Psoas muscle (tissue), 8 donors: Measurements from ENCODE around the gene CNNM1. TPM values are rescaled to one million over a fixed set of nuclear protein-coding genes. Genes with fewer than 3 reads are reported as not detected.

ENCODE experiments used
- ATAC-seq, 4 donors: fragments of 200-7000 bp; cut with Tn5 transposase; one replicate each; pipeline ENCODE4 v1.9.1; 2020; ENCODE audit warnings: moderate library complexity in 3 of 4, mild to moderate bottlenecking in 2 of 4
- DNase-seq, 2 donors: peaks; one replicate each; pipeline ENCODE4 v3.0.0-alpha.2; 2020
- H3K27ac ChIP-seq: fragments of 200-600 bp; one replicate; pipeline ENCODE4 v1.8.0; 2022
- H3K27me3 ChIP-seq, 3 donors: fragments of 200-600 bp in 1 of 3; one replicate each; pipeline versions ENCODE4 v1.6.1 to v1.8.0; 2013 to 2022; ENCODE audit warnings: low read length in 2 of 3, mild to moderate bottlenecking in 2 of 3, moderate library complexity in 1 of 3; ENCODE audit not compliant: insufficient read depth in 3 of 3
- H3K36me3 ChIP-seq, 2 donors: fragments of 200-600 bp in 1 of 2; one replicate each; pipeline versions ENCODE4 v1.6.1 to v1.8.0; 2013 to 2022; ENCODE audit warnings: low read depth in 1 of 2, mild to moderate bottlenecking in 1 of 2, moderate library complexity in 1 of 2; ENCODE audit not compliant: insufficient read depth in 1 of 2
- H3K4me1 ChIP-seq: fragments of 200-600 bp; one replicate; pipeline ENCODE4 v1.8.0; 2022
- H3K4me3 ChIP-seq: fragments of 200-600 bp; one replicate; pipeline ENCODE4 v1.8.0; 2022; ENCODE audit warnings: mild to moderate bottlenecking
- H3K9me3 ChIP-seq: fragments of 200-600 bp; one replicate; pipeline ENCODE4 v1.8.0; 2022
- WGBS, 3 donors: extraction: QIAGEN DNeasy Blood & Tissue Kit; methylation state at CpG; one replicate each; pipeline versions ENCODE4 v1.1.6 to v1.1.7; 2013; 5-methylcytosine and 5-hydroxymethylcytosine counted together
- intact Hi-C, 2 donors: fragments of 100-400 bp; cut with DNase I; formaldehyde crosslinking; loops; one replicate each; pipeline versions ENCODE4 v1.11.0 to v1.14.2; 2022
- polyA plus RNA-seq, 3 donors: library from polyadenylated mRNA; stranded (reverse); fragments of 200-250 nt; gene quantifications; one replicate each; pipeline ENCODE4 v1.2.3, GENCODE V29; 2013
- total RNA-seq, 4 donors: library from RNA; stranded (reverse); fragmentation: NEBNext Ultra II Directional in 2 of 4; extraction: Animal tissue kit (Norgen Biotek cat#: 25700) in 2 of 4; gene quantifications; one replicate each; pipeline versions ENCODE4 v1.2.1 to v1.2.4, GENCODE V29; 2021 to 2023
- TF ChIP-seq, protein P1 (sequence below): fragments of 200-600 bp; IDR thresholded peaks from one replicate; pipeline ENCODE4 v1.8.0; 2022; ENCODE audit warnings: antibody characterized with exemption
- donor health status: healthy with polysubstance abuse.
- donor health status: DM: no; HTN: no; CAD: no; lungs with moderate emphysema.
- donor health status: Bipolar disorder and iron deficiency.
- donor health status: healthy.
- donor health status: DM: yes; HTN: yes; CAD: no.
- donor health status: DM: no; HTN: no; CAD: no.
- donor health status: DM: no; HTN: no; CAD: no.
- donor health status: DM: yes; HTN: yes; CAD: no.

The CNNM1 gene
- total and polyA plus RNA-seq, 7 donors: 0.01 TPM; not detected in 6

DNA sequence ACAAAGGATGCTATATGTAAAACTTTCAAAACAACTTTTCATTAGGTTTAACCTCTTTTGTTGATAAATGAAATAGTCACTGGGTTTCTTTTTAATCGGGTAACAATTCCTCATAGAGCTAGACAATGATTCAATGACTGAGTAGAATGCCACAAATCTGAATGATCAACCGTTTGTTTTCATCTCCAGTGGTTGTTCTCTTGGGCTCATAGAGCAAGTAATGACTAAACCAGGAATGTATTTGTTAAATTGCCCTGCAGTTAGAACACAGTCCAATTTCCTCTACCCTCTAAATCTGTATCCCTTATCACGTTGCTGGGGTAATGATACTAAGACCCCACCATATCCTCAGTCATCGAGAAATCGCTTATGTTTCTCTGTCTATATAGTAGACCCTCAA, 40.0 kb downstream of the CNNM1 start:
- no peak overlapping the region for H3K4me3 ChIP-seq
- H3K4me1 ChIP-seq: no peaks in the 10 kb centered on the region
- WGBS, 3 donors: 76 to 84% (median 81%) methylated on average over 5 of the region's 5 CpGs
- H3K9me3 ChIP-seq: no peaks in the 10 kb centered on the region
- H3K27ac ChIP-seq: no peak overlapping the region
- ATAC-seq (no peak), DNase-seq (no peak)
- H3K36me3 ChIP-seq: no peaks in the 10 kb centered on the region
- peaks cover 0 to 8% (median 0%) of the 10 kb centered on the region in 3 donors for H3K27me3 ChIP-seq
- intact Hi-C loops: no loop called here
- TF ChIP-seq, protein P1, sequence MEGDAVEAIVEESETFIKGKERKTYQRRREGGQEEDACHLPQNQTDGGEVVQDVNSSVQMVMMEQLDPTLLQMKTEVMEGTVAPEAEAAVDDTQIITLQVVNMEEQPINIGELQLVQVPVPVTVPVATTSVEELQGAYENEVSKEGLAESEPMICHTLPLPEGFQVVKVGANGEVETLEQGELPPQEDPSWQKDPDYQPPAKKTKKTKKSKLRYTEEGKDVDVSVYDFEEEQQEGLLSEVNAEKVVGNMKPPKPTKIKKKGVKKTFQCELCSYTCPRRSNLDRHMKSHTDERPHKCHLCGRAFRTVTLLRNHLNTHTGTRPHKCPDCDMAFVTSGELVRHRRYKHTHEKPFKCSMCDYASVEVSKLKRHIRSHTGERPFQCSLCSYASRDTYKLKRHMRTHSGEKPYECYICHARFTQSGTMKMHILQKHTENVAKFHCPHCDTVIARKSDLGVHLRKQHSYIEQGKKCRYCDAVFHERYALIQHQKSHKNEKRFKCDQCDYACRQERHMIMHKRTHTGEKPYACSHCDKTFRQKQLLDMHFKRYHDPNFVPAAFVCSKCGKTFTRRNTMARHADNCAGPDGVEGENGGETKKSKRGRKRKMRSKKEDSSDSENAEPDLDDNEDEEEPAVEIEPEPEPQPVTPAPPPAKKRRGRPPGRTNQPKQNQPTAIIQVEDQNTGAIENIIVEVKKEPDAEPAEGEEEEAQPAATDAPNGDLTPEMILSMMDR: no peak

DNA sequence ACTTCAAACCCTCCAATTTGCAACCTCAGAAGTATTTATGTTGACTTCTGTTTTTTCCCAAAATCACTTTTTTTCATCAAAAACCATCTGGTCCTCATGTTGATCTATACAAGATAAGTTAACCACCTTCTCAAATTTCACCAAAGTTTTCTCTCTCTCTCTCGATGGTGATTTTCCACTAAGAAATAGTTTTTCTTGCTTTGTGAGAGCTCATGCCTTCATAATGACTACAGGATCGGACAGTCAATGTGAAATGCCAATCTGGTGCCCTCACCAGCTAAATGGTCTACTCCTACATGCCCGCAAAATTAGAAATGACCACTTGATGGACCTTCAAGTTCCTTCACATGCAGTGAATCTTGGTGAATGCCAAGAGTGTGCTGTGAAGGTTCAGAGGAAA, 40.4 kb downstream of the CNNM1 start:
- no peaks in the 10 kb centered on the region for H3K36me3 ChIP-seq
- ATAC-seq: no peak
- TF ChIP-seq, protein P1: no peak

DNA sequence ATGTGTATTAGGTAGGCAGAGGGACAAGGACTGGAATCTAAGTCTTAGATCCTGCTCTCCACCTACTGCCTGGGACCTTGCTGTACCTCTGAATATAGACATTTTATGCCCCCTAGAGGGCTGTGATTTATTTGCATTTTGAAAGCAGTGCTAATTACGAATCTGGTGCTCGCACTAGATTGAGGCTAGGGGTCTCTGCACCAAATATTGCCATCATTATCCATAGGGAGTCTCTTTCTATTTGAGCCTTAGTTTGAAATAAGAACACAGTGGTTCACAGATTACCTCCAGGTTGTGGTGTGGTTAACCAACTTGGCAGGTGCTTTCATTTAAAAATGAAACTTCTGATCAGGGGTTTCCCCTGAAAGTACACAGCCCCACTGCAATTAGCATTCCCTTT, 41.8 kb downstream of the CNNM1 start:
- no peak overlapping the region for H3K27ac ChIP-seq
- H3K4me1 ChIP-seq: no peaks in the 10 kb centered on the region
- H3K4me3 ChIP-seq: no peak overlapping the region
- peaks cover 0 to 8% (median 0%) of the 10 kb centered on the region in 3 donors for H3K27me3 ChIP-seq
- H3K9me3 ChIP-seq: no peaks in the 10 kb centered on the region
- intact Hi-C loops: no loop called here
- DNase-seq: no peak
- ATAC-seq: no peak
- H3K36me3 ChIP-seq: no peaks in the 10 kb centered on the region
- 40 to 44% (median 40%) methylated on average over 2 of the region's 2 CpGs for WGBS, 3 donors
- TF ChIP-seq, protein P1: no peak

More for the DNA sequence above, 40.4 kb downstream of the CNNM1 start:
- intact Hi-C loops: no loop called here
- peaks cover 0 to 8% (median 0%) of the 10 kb centered on the region in 3 donors for H3K27me3 ChIP-seq
- WGBS, 3 donors: 68 to 72% (median 70%) methylated on average over 3 of the region's 3 CpGs
- no peak for DNase-seq
- no peaks in the 10 kb centered on the region for H3K9me3 ChIP-seq
- no peak overlapping the region for H3K27ac ChIP-seq
- H3K4me3 ChIP-seq: no peak overlapping the region
- H3K4me1 ChIP-seq: no peaks in the 10 kb centered on the region

DNA sequence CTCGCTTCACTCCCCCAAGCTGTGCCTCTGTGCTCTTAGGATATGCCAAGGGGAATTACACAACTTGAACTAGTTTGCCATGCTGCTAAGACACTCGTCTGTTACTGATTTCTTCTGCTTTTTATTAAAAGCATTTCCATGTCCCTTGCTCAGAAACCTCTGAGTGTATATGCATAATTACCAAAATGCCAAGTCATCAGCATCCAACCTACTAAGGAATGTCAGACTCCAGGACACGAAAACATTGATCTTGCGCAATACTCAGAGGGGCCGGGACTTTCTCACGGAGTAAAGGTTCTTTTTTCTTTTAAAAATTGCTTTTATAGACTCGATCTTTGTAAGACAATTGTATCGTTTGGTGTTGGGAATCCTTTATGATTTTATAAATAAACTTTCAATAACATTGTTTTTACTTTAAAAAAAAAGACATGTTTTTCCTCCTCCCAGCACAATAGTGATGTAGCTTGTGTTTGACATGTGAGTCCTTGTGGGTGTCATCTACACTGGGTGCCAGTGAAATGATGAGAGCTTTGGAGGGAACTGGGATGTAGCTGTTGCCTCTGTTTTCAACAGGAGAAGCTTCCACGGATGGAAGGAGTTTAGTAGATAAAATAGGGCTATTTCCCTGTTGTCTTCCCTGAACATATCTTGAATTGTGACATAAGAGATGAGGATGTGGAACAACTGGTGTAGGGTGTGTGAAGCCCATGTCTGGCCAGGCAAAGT, 43.6 kb downstream of the CNNM1 start:
- Histone ChIP-seq H3K4me3 (no peak overlapping the region), H3K27me3 (peaks cover 0 to 8% (median 0%) of the 10 kb centered on the region in 3 donors), H3K36me3 (no peaks in the 10 kb centered on the region), H3K4me1 (no peaks in the 10 kb centered on the region), H3K9me3 (no peaks in the 10 kb centered on the region), H3K27ac (no peak overlapping the region)
- 70 to 78% (median 71%) methylated on average over 9 of the region's 9 CpGs for WGBS, 3 donors
- intact Hi-C loops: no loop called here
- ATAC-seq: no peak
- TF ChIP-seq, protein P1: no peak
- DNase-seq: no peak

DNA sequence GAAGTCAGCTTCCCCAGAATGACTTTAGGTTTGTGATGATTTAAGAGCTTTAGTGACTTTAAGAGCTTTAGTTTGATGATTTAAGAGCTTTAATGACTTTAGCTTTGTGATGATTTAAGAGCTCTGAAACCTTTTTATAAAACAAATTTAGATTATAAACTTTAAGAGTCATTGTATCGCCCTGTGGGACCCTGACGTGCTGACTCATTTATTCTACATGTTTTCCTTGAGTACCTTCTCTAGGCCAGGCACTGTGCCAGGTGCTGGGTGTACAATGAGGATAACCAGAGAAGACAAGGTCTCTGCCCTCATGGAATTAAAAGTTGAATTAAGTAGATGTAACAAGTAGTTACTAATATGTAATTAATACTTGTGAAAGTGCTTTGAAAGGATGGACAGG, 45.4 kb downstream of the CNNM1 start:
- no peaks in the 10 kb centered on the region for H3K9me3 ChIP-seq
- intact Hi-C loops: no loop called here
- no peaks in the 10 kb centered on the region for H3K36me3 ChIP-seq
- H3K27ac ChIP-seq: no peak overlapping the region
- no peaks in the 10 kb centered on the region for H3K4me1 ChIP-seq
- TF ChIP-seq, protein P1: no peak
- peaks cover 0 to 4% (median 0%) of the 10 kb centered on the region in 3 donors for H3K27me3 ChIP-seq
- H3K4me3 ChIP-seq: no peak overlapping the region
- no peak for ATAC-seq
- WGBS, 3 donors: 69 to 76% (median 76%) methylated on average over 2 of the region's 2 CpGs
- no peak for DNase-seq
